H1 (cell line): ENCODE results near the gene ECE2. TPM values are rescaled to one million over a fixed set of nuclear protein-coding genes. Genes with fewer than 3 reads are reported as not detected.
A peak's percentile ranks its signal among the peaks of the same experiment; 100 is the strongest.

Experiments used
- CTCF ChIA-PET: fragments of 300-600 bp; sonication (Branson Sonifier 250); formaldehyde crosslinking; loops from one replicate; lab custom pipeline; 2021; ENCODE audit not compliant: partially characterized antibody; lab: Charles Lee
- POLR2A ChIA-PET: fragments of 300-600 bp; sonication (Branson Sonifier 250); formaldehyde crosslinking; loops from one replicate; lab custom pipeline; 2021; ENCODE audit warnings: inconsistent platforms; ENCODE audit not compliant: partially characterized antibody; lab: Charles Lee
- DNase-seq, 2 experiments: peaks; one replicate each; pipeline versions ENCODE4 v3.0.0 to v3.0.0-alpha.2; 2010 to 2022; ENCODE audit warnings: low spot score in 2 of 2, low read depth in 1 of 2, mixed read lengths in 1 of 2
- FAIRE-seq: peaks from 2 replicates; lab custom pipeline; 2011; peaks lifted over from hg19 to GRCh38; lab: Jason Lieb, UNC
- H2AFZ ChIP-seq: 2 replicates; pipeline ENCODE4 v1.8.1; 2012; ENCODE audit warnings: low read length, inconsistent platforms
- H2AK5ac ChIP-seq: 2 replicates; pipeline ENCODE4 v1.6.1; 2013; ENCODE audit warnings: low read depth, low read length
- H2BK120ac ChIP-seq: replicated peaks from 2 replicates; pipeline ENCODE3; 2013; ENCODE audit warnings: low read depth, low read length, inconsistent platforms
- H2BK12ac ChIP-seq: 2 replicates; pipeline ENCODE4 v1.6.1; 2013; ENCODE audit warnings: low read depth, low read length
- H2BK15ac ChIP-seq: 2 replicates; pipeline ENCODE4 v1.6.1; 2013; ENCODE audit warnings: low read length
- H2BK20ac ChIP-seq: 2 replicates; pipeline ENCODE4 v1.6.1; 2013; ENCODE audit warnings: low read length
- H2BK5ac ChIP-seq: 2 replicates; pipeline ENCODE4 v1.6.1; 2013; ENCODE audit warnings: low read depth, low read length
- H3K14ac ChIP-seq: 2 replicates; pipeline ENCODE4 v1.6.1; 2013; ENCODE audit warnings: inconsistent platforms; ENCODE audit not compliant: insufficient read length
- H3K18ac ChIP-seq: 2 replicates; pipeline ENCODE4 v1.6.1; 2013; ENCODE audit warnings: low read length; ENCODE audit errors: extremely low read depth
- H3K23ac ChIP-seq: 2 replicates; pipeline ENCODE4 v1.6.1; 2013; ENCODE audit warnings: inconsistent platforms; ENCODE audit not compliant: insufficient read length
- H3K23me2 ChIP-seq: 2 replicates; pipeline ENCODE4 v1.6.1; 2013; ENCODE audit warnings: low read depth, low read length
- H3K27ac ChIP-seq: 2 replicates; pipeline ENCODE4 v1.6.1; 2011; ENCODE audit warnings: low read depth, low read length, inconsistent platforms
- H3K27me3 ChIP-seq, 4 experiments: replicated peaks in 1 of 4; 1 replicate in 1 of 4; 2 replicates in 3 of 4; pipeline versions ENCODE4 v1.6.1 to v1.8.1; 2011 to 2013; ENCODE audit warnings: low read length in 3 of 4, mild to moderate bottlenecking in 3 of 4, inconsistent platforms in 2 of 4, mixed read lengths in 2 of 4, moderate library complexity in 1 of 4; ENCODE audit not compliant: control insufficient read depth in 3 of 4, insufficient read depth in 3 of 4; ENCODE audit errors: extremely low read depth in 1 of 4
- H3K36me3 ChIP-seq, 4 experiments: 2 replicates each; pipeline versions ENCODE4 v1.6.1 to v1.8.1; 2011 to 2013; ENCODE audit warnings: mild to moderate bottlenecking in 4 of 4, low read length in 3 of 4, moderate library complexity in 2 of 4, control low read depth in 1 of 4, inconsistent platforms in 1 of 4; ENCODE audit not compliant: insufficient read depth in 4 of 4, control insufficient read depth in 2 of 4
- H3K4ac ChIP-seq: replicated peaks from 2 replicates; pipeline ENCODE3; 2013; ENCODE audit warnings: low read length, low read depth, mixed read lengths, inconsistent platforms; ENCODE audit not compliant: insufficient read length
- H3K4me1 ChIP-seq, 4 experiments: replicated peaks in 1 of 4; 1 replicate in 1 of 4; 2 replicates in 3 of 4; pipeline versions ENCODE4 v1.6.1 to v1.8.1; 2011 to 2013; ENCODE audit warnings: low read length in 3 of 4, inconsistent platforms in 2 of 4, mixed read lengths in 1 of 4; ENCODE audit not compliant: insufficient read depth in 4 of 4, control insufficient read depth in 3 of 4
- H3K4me2 ChIP-seq, 2 experiments: 2 replicates each; pipeline versions ENCODE4 v1.6.1 to v1.8.1; 2011 to 2013; ENCODE audit warnings: low read depth in 2 of 2, low read length in 2 of 2, control low read depth in 1 of 2, inconsistent platforms in 1 of 2, mild to moderate bottlenecking in 1 of 2; ENCODE audit not compliant: insufficient read depth in 1 of 2
- H3K4me3 ChIP-seq, 4 experiments: fragments of 200-600, 300-600 bp in 1 of 4; sonication (generic), shearing (Covaris generic), sonication (Bioruptor Twin) in 1 of 4; 2 replicates each; pipeline versions ENCODE4 v1.5.1 to v1.8.1; 2011 to 2016; ENCODE audit warnings: low read length in 4 of 4, low read depth in 3 of 4, control low read depth in 2 of 4, inconsistent platforms in 2 of 4, mild to moderate bottlenecking in 2 of 4, mixed read lengths in 1 of 4, moderate library complexity in 1 of 4; ENCODE audit not compliant: insufficient read depth in 2 of 4; ENCODE audit errors: extremely low read depth in 1 of 4
- H3K56ac ChIP-seq: replicated peaks from 2 replicates; pipeline ENCODE3; 2013; ENCODE audit warnings: low read depth, mild to moderate bottlenecking, mixed read lengths, low read length, inconsistent platforms; ENCODE audit not compliant: insufficient read length
- H3K79me1 ChIP-seq: 2 replicates; pipeline ENCODE4 v1.6.1; 2013; ENCODE audit warnings: low read depth, low read length, control low read depth
- H3K79me2 ChIP-seq, 2 experiments: 2 replicates each; pipeline versions ENCODE4 v1.6.1 to v1.8.1; 2012 to 2013; ENCODE audit warnings: low read length in 2 of 2, mild to moderate bottlenecking in 2 of 2, inconsistent platforms in 1 of 2; ENCODE audit not compliant: insufficient read depth in 2 of 2, control insufficient read depth in 1 of 2
- H3K9ac ChIP-seq, 4 experiments: replicated peaks in 1 of 4; 1 replicate in 1 of 4; 2 replicates in 3 of 4; pipeline versions ENCODE4 v1.6.1 to v1.8.1; 2011 to 2013; ENCODE audit warnings: low read depth in 3 of 4, low read length in 3 of 4, control low read depth in 2 of 4, mild to moderate bottlenecking in 2 of 4, moderate library complexity in 2 of 4, inconsistent platforms in 1 of 4; ENCODE audit errors: extremely low read depth in 1 of 4
- H3K9me3 ChIP-seq, 2 experiments: 2 replicates each; pipeline versions ENCODE4 v1.6.1 to v1.8.1; 2012 to 2013; ENCODE audit warnings: mild to moderate bottlenecking in 2 of 2, moderate library complexity in 2 of 2, control low read depth in 1 of 2, inconsistent platforms in 1 of 2, low read depth in 1 of 2, low read length in 1 of 2, mixed read lengths in 1 of 2; ENCODE audit not compliant: insufficient read depth in 2 of 2
- H4K20me1 ChIP-seq, 2 experiments: replicated peaks in 1 of 2; 2 replicates each; pipeline versions ENCODE3 to v1.8.1; 2011 to 2013; ENCODE audit warnings: inconsistent platforms in 2 of 2, low read length in 2 of 2, mild to moderate bottlenecking in 1 of 2; ENCODE audit not compliant: insufficient read depth in 2 of 2, control insufficient read depth in 1 of 2
- H4K5ac ChIP-seq: 2 replicates; pipeline ENCODE4 v1.6.1; 2013; ENCODE audit warnings: low read length, low read depth, mixed read lengths, inconsistent platforms; ENCODE audit not compliant: insufficient read length
- H4K8ac ChIP-seq: 2 replicates; pipeline ENCODE4 v1.8.0; 2013; ENCODE audit warnings: mild to moderate bottlenecking, moderate library complexity, low read length, inconsistent platforms; ENCODE audit not compliant: insufficient read depth; ENCODE audit errors: extremely low read depth
- H4K91ac ChIP-seq: replicated peaks from 2 replicates; pipeline ENCODE3; 2013; ENCODE audit warnings: low read length, mixed read lengths, inconsistent platforms; ENCODE audit not compliant: insufficient read length
- GTF2F1 ChIP-seq: IDR thresholded peaks from 2 replicates; pipeline ENCODE4 v1.6.1; 2012; ENCODE audit warnings: low read depth, low read length, improper control_type of control experiment, borderline replicate concordance
- HDAC2 ChIP-seq, 2 experiments: fragments of 300-600 bp in 1 of 2; sonication (generic) in 1 of 2; IDR thresholded peaks; 2 replicates each; pipeline ENCODE4 v1.6.1; 2011 to 2012; ENCODE audit warnings: low read depth in 2 of 2, low read length in 2 of 2, mild to moderate bottlenecking in 2 of 2, moderate library complexity in 2 of 2, borderline replicate concordance in 1 of 2, inconsistent platforms in 1 of 2
- KDM1A ChIP-seq: fragments of 200-600, 300-600 bp; sonication (generic); IDR thresholded peaks from 2 replicates; pipeline ENCODE4 v1.7.1; 2016; ENCODE audit warnings: mild to moderate bottlenecking, low read length, borderline replicate concordance
- RBBP5 ChIP-seq: IDR thresholded peaks from 2 replicates; pipeline ENCODE4 v1.7.1; 2012; ENCODE audit warnings: low read depth, mild to moderate bottlenecking, inconsistent platforms, low read length, moderate library complexity, borderline replicate concordance
- RXRA ChIP-seq: IDR thresholded peaks from 2 replicates; pipeline ENCODE4 v1.6.1; 2011; ENCODE audit warnings: low read depth, mild to moderate bottlenecking, low read length, moderate library complexity; ENCODE audit not compliant: insufficient read depth
- SP1 ChIP-seq: IDR thresholded peaks from 2 replicates; pipeline ENCODE4 v1.6.1; 2011; ENCODE audit warnings: low read depth, low read length
- TCF12 ChIP-seq: IDR thresholded peaks from 2 replicates; pipeline ENCODE4 v1.6.1; 2011; ENCODE audit warnings: low read depth, mild to moderate bottlenecking, low read length
- WGBS, 2 experiments: shearing (Covaris generic) in 1 of 2; methylation state at CpG; one replicate each; pipeline versions ENCODE4 v1.1.6 to v1.1.7; 2013 to 2015; ENCODE audit warnings: low lambda C conversion rate in 2 of 2, mixed read lengths in 2 of 2, inconsistent platforms in 1 of 2, low coverage in 1 of 2, missing lambda C conversion rate in 1 of 2; ENCODE audit not compliant: insufficient replicate concordance in 2 of 2, insufficient coverage in 1 of 2, insufficient read length in 1 of 2; ENCODE audit errors: extremely low coverage in 1 of 2, missing lambda C conversion rate in 1 of 2; 5-methylcytosine and 5-hydroxymethylcytosine counted together
- polyA plus RNA-seq, 7 experiments: library from polyadenylated mRNA; depleted of rRNA in 3 of 7; stranded (reverse) in 5 of 7; unstranded in 2 of 7; fragments of >200 nt in 5 of 7; fragments of 200-250 nt in 2 of 7; gene quantifications; 1 replicate in 5 of 7; 2 replicates in 1 of 7; 4 replicates in 1 of 7; pipeline versions ENCODE4 v1.2.1 to v1.2.3, GENCODE V29; 2011 to 2013; ENCODE audit warnings: missing spikeins in 2 of 7, mixed read lengths in 2 of 7
- total RNA-seq: library from RNA; stranded (reverse); fragmentation: NEBNext Ultra II Directional; extraction: Animal tissue kit (Norgen Biotek cat#: 25700); gene quantifications from 2 replicates; pipeline ENCODE4 v1.2.1, GENCODE V29; 2021

ECE2 gene
- total and polyA plus RNA-seq, 2 of the 8 experiments (the other 6 are each of a cell fraction or from before 2014, with no cell fraction given): 0.44 to 0.86 TPM

- Histone ChIP-seq H3K36me3 (peaks cover 30 to 53% (median 46%) of the 10 kb centered on the region in 4 experiments), H3K9ac (no peak overlapping the region), H3K9me3 (no peaks in the 10 kb centered on the region), H3K23me2 (peaks cover 14% of the 10 kb centered on the region), H3K27ac (no peak overlapping the region), H2BK12ac (no peak overlapping the region), H3K18ac (no peak overlapping the region), H2AFZ (no peak overlapping the region), H3K4me3 (no peak overlapping the region), H4K20me1 (peaks cover 18 to 37% of the 10 kb centered on the region in 2 experiments), H3K4me1 (peaks cover 5 to 27% (median 18%) of the 10 kb centered on the region in 4 experiments), H2AK5ac (no peak overlapping the region), H2BK20ac (no peak overlapping the region), H4K5ac (no peak overlapping the region), H2BK120ac (no peak overlapping the region), H3K23ac (no peak overlapping the region), H3K27me3 (no peaks in the 10 kb centered on the region), H4K91ac (no peak overlapping the region), H3K4me2 (peak overlapping the region in 1 of 2 experiments; percentile 98; a peak in 1 of 4 replicates), H3K14ac (no peak overlapping the region), H3K4ac (no peak overlapping the region), H3K56ac (no peak overlapping the region), H4K8ac (peak overlapping the region; percentile 41; the same call in 1 of the 2 replicates), H3K79me1 (peaks cover 11% of the 10 kb centered on the region), H3K79me2 (0 out of 4 replicates have a peak, but pooled peaks cover 0 to 2% of the 10 kb centered on the region in 2 experiments), H2BK15ac (no peak overlapping the region), H2BK5ac (no peak overlapping the region)
- 97% methylated on average over 11 of the region's 15 CpGs; no CpG with 5 or more reads in 1 of the 2 experiments for WGBS, 2 experiments
- ChIA-PET POLR2A (interaction anchor here (0.7 to 2.0 kb wide), 12 partner anchors 8 to 317 kb away, joined by 3 to 16 read pairs (median 4); partner anchors contain the start of gene ABCC5), CTCF (interaction anchor here (0.9 kb wide), 1 partner anchor 9 kb away, joined by 3 read pairs; no protein-coding TSS in a partner anchor)
- DNase-seq: no peak
- FAIRE-seq: no peak
- TF ChIP-seq RXRA (no peak), SP1 (peak; percentile 11; the same call in 1 of the 2 replicates), GTF2F1 (no peak), RBBP5 (no peak), TCF12 (no peak), HDAC2 (IDR thresholded peaks at IDR 0.05; ENCODE audit: borderline replicate concordance in 1 of 2, low read depth in 2 of 2, low read length in 2 of 2) (no peak), KDM1A (no peak)
Observed at GRCh38 chr3:184334470-184335158, 58.8 kb downstream of the ECE2 start.
